HG02852 (cell line): ENCODE results near the gene CDC34.

Source experiments
- ATAC-seq: cut with Tn5 transposase; IDR thresholded peaks from one replicate; pipeline ENCODE4 v1.9.1; 2021; ENCODE audit warnings: mild to moderate bottlenecking, moderate library complexity; ENCODE audit not compliant: unreplicated experiment

CDC34 gene

DNA sequence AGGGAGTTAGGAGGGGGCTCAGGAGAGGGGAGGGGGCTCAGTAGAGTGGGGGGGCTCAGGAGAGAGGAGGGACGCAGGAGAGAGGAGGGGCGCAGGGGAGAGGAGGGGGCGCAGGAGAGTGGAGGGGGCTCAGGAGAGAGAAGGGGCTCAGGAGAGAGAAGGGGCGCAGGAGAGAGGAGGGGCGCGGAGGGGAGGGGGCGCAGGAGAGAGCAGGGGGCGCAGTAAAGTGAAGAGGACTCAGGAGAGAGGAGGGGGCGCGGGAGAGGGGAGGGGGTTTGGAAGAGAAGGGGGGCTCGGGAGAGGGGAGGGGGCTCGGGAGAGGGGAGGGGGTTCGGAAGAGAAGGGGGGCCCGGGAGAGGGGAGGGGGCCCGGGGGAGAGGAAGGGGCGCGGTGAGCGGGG lies 34.6 kb upstream of the CDC34 start:
- no peak for ATAC-seq

DNA sequence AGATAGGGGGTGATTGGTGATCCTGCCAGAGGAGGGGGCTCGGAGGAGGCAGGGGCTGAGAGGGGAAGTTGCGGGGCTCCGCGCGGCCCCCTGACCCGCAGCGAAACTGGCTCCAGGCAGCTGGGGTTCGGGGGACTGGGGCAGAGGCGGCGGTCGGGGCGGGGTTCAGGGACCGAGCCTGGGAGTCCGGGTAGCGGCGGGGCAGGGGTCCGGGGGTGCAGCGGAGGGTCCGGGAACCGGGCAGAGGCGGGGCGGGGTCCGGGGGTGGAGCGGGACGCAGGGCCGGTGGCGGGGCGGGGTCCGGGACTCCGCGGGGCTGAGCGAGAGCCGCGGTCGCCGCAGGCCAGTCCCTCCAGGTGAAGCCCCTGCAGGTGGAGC lies 34.1 kb upstream of the CDC34 start:
- ATAC-seq: no peak

DNA sequence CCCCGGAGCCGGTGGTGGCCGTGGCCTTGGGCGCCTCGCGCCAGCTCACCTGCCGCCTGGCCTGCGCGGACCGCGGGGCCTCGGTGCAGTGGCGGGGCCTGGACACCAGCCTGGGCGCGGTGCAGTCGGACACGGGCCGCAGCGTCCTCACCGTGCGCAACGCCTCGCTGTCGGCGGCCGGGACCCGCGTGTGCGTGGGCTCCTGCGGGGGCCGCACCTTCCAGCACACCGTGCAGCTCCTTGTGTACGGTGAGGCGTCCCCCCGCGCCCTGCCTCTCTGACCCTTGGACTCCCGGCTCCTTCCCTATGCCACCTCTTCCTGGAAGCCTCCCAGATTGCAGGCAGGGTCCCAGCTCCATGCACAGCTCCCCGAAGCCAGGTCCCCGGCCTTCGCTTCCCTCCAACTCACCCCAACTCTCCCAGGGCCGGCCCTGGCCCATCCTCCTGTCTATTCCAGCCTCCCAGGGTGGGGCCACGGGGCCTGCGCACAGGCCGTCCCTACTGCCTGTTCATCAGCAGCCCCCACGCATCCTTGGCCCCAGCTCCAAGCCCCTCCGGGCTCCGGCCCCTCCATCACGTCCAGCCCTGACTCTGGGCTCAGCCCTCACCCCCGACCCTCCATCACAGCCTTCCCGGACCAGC lies 33.6 kb upstream of the CDC34 start:
- no peak for ATAC-seq

DNA sequence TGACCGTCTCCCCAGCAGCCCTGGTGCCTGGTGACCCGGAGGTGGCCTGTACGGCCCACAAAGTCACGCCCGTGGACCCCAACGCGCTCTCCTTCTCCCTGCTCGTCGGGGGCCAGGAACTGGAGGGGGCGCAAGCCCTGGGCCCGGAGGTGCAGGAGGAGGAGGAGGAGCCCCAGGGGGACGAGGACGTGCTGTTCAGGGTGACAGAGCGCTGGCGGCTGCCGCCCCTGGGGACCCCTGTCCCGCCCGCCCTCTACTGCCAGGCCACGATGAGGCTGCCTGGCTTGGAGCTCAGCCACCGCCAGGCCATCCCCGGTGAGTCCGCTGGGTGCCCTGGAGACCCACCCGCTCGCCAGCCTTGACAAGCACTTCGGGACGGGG lies 33.1 kb upstream of the CDC34 start:
- ATAC-seq: no peak

DNA sequence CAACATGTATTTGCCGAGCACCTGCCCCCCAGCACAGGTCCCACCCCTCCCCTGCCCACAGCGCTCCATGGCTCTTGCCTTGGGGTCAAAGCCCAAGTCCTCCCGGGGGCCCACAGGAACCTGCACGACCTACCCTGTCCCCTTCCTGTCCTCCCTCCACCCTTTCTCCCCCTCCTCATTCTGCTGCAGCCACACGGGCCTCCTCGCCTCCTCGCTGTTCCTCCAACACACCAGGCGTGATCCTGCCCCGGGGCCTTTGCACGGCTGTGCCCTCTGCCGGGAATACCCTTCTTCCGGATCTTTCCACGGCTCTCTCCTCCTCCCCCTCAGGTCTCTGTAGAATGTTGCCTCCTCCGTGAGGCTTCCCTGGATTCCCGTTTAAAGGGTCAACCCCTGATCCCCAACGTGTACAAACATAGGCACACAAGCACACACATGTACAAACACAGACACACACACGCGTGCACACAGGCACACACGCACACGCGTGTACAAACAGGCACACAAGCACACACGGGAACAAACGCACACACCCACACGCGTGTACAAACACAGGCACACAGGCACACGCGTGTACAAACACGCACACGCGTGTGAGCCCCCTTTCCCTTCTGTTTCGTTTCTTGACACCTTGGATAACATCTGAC lies 32.5 kb upstream of the CDC34 start:
- no peak for ATAC-seq

DNA sequence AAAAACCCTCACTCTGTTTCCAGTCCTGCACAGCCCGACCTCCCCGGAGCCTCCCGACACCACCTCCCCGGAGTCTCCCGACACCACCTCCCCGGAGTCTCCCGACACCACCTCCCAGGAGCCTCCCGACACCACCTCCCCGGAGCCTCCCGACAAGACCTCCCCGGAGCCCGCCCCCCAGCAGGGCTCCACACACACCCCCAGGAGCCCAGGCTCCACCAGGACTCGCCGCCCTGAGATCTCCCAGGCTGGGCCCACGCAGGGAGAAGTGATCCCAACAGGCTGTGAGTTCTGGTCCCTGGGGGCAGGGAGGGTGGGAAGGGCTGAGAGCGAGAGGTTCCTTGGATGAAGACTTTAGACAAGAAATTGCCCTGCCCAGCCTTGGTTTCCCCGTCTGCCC lies 29.9 kb upstream of the CDC34 start:
- no peak for ATAC-seq

DNA sequence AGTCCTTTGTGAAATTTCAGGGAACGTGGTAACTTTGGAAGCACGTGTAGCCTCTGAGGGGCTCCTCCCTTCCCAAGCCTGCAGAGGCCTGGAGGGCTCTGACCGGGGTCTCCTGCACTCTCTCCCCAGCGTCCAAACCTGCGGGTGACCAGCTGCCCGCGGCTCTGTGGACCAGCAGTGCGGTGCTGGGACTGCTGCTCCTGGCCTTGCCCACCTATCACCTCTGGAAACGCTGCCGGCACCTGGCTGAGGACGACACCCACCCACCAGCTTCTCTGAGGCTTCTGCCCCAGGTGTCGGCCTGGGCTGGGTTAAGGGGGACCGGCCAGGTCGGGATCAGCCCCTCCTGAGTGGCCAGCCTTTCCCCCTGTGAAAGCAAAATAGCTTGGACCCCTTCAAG lies 26.9 kb upstream of the CDC34 start:
- no peak for ATAC-seq

DNA sequence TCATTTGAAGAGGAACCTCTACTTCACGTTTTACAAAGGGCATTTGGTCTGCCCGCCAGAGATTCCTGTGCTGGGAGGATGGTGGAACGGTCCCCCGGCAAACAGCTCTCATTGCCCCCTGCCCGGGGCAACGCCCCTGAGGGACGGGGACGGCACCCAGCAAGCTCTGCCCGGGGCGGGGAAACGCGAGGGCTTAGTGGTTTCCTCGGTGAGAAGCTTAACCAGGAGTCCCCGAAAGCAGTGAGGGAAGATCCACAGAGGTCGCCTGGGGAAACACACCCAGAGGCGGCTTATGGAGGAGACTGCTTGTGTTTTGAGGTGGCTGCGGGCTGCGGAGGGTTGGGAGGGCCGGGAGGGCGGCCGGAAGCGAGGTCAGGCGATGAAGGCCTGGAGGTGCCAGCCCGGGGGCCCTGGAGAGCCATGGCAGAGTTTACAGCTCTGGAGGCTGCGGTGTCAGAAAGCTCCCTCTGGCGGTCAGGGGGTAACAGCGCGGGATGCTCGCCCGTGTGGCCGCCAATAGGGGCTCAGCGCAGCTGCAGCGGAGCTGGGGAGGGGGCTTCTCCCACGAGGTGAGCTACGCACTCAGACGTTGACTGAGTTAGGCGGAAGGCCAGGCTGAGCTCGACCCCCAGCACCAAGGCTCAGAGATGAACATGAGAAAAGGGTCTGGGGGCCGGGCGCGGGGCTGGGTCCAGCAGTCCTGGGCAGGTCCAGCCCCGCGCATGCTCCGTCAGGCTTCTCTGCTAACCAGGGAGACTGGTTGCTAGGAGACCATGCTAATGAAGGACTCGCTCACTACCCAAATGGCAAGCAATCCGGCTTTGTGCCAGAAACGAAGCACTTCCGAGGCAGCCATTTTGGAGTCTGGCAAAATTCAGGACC lies 24.9 kb upstream of the CDC34 start:
- ATAC-seq: peak; percentile 65

DNA sequence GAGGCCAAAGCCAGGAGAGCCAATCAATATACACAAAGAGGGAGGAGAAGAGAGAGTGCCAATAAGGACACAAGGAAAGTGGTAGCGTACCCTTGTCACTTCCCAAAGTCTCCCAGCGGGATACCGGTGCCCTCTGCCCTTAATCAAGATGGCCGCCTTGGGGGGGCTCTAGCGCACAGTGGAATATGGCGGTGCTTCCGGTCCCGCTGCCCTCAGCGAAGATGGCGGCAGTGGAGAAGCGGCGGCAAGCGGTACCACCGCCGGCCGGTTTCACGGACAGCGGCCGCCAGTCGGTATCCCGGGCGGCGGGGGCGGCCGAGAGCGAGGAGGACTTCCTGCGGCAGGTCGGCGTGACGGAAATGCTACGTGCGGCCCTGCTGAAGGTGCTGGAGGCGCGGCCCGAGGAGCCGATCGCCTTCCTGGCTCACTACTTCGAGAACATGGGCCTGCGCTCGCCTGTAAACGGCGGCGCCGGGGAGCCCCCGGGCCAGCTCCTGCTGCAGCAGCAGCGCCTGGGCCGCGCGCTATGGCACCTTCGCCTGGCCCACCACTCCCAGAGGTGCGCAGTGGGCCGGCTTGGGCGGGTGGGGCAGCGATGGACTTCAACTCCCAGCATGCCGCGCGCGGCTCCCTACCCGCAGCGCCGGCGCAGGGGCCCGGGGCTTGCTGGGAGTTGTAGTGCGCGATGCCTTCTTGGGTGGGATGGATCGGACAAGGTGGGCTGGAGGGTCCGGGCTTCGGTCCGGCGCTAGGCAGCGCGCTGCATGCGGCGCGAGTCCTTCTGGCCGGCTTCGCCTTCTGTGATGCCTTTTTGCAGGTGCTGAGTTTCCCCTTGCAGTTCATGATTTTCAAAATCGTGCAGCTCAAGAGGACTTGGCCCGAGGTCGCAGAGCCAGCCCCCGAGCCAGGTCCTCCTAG lies 24.0 kb upstream of the CDC34 start, which contains the start of gene TPGS1:
TSS of gene TPGS1 (plus strand) at position 212 of the 918 bp plus-strand sequence. CDS start at position 222, 10 bp downstream.
- peak; percentile 61 for ATAC-seq

DNA sequence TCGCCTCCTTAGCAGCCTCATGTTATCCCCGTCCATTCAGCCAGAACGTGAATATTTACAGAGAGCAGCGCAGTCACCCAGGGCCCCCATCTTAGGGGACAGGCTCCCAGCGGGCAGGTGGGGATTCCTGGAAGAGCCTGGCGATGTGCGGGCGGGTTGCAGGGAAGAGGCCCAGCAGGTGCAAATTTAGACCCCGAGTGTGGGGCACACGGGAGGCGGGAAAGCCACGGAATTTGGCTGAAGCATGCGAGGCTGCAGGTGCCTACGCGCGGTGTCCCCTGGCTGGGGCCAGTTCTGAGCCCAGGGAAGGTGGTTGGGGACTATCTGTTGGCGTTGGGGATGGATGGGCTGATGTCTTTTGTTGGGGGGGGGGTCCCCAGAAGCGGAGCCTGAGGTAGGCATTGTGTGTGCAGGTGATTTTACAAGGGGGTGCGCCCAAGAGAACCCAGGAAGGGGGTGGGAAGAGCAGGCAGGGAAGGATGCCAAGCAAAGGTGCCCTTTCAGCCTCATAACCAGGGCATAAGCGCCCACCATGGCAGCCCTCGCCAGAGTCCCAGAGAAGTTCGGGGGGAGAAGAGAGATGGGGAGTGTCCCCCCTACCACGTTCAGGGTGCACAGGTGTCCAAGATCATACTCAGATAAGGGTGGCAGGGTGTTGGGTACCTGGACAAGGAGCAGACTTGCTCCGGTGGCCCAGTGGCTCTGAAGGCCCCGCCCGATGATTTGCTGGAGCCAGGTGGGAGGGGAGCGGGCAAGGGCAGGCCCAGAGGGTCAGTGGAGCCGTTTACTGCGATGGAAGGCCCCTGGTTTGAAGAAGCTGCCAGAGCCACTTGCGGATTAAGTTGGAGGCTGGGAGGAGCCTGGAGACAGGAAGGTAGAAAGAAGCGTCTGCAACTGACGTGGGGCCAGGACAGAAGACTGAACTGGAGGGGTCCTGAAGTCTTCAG lies 23.1 kb upstream of the CDC34 start:
- ATAC-seq: no peak

DNA sequence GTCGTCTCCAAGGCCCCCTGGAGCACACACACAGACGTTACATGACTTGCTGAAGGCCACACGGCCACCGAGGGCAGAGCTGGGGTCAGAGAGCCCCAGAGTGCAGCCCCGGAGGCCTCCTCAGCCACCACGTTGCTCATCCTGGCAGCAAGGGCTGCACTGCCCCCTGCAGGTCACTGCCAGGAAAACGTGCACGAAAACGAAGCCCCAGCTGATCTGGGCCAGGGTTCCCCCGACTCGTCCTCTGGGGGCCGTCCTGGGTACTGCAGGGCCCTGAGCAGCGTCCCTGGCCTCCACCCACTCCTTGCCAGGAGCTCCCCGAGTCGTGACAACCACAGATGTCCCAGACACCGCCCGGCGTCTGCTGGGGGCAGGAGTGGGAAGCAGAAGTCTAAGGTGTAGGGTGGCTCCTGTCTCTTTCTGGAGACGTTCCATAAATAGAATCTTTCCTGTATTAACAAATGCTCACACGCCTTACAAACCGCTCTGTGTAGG lies 20.9 kb upstream of the CDC34 start:
- ATAC-seq: no peak

DNA sequence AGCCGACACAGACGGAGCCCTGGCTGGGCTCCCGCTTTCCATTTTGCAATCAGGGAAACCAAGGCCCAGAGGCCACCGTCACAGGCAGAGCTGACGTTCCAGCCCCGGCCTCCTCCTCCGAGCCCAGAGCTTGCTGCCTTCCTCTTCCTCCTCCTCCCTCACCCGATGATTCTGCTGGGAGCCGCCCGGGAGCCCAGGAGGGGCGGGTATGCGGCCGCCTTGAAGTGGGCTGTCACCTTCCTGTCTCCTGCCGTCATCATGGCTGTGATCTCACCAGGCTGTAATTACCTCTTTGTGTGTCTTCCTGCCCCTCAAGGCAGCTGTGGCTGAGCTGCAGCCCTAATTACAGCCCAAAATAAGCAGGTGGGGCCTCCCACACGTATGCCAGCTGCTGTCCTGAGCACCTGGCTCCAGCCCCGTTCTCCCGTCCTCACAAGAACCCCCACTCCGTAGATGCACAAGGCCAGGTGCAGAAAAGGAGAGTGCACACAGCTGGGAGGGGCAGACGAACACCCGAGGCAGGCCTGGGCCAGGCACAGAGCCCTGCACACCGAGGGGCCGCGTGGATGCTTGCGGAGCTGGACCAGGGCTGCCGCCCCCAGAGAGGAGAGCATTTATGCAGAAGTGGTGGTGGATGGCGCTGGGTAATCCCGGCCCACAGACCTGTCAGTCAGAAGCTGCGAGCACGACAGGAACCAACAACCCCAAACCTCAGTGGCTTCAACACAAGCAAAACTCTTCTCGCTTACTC lies 20.3 kb upstream of the CDC34 start:
- ATAC-seq: no peak

DNA sequence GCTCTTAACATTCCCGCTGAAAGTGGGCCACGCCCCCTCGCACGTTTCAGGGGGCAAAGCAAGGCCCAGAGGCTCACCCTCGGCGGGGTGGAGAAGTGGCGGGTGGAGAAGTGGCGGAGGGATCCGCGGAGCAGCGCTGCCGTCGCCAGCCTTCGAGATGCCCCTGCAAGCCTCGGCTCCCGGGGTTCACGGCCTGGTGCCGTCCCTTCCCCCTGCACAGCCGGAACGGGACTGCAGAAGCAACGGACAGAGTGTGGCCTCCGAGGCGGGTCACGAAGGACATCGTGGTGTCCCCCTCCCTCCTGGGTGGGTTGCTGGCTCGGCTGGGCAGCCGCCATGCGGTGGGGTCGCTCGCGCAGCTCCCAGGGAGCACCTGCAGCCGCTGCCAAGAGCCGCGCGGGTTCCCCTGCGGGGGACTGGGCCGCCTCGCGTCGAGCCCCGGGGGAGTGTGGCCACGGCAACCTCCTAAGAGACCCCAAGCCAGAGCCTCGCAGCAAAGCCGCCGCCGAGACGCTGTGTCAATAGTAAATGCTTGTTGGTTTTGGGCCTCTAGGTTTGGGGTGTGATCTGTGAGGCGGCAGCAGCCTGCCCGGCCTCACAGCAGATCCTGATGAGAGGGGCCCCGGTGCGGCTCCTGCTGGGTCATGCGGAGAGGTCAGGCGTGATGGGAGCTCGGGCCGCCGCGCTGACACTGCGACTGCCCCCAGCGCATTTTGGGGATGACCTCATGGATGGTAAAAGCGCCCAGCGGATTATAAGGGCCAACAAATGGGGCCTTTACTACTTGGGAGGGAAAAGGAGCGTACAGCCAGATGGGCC lies 18.8 kb upstream of the CDC34 start:
- no peak for ATAC-seq

DNA sequence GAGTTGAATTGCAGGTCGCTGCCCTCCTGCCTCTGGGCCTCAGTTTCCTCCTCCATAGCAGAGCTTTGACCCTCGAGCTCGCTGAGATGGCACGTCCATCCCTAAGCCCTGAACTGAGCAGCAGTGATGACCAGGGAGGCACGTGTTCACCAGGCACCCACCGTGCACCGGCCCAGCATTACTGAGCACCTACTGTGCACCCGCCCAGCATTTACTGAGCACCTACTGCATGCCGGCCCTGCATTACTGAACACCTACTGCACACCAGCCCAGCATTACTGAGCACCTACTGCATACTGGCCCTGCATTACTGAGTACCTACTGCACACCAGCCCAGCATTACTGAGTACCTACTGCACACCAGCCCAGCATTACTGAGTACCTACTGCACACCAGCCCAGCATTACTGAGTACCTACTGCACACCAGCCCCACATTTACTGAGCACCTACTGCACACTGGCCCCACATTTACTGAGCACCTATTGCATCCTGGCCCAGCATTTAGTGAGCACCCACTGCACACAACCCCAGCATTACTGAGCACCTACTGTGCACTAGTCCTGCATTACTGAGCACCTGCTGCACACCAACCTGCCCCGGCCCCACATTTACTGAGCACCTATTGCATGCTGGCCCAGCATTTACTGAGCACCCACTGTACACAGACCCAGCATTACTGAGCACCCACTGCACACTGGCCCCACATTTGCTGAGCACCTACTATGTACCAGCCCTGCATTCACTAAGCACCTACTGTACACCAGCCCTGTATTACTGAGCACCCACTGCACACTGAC lies 18.0 kb upstream of the CDC34 start:
- no peak for ATAC-seq

DNA sequence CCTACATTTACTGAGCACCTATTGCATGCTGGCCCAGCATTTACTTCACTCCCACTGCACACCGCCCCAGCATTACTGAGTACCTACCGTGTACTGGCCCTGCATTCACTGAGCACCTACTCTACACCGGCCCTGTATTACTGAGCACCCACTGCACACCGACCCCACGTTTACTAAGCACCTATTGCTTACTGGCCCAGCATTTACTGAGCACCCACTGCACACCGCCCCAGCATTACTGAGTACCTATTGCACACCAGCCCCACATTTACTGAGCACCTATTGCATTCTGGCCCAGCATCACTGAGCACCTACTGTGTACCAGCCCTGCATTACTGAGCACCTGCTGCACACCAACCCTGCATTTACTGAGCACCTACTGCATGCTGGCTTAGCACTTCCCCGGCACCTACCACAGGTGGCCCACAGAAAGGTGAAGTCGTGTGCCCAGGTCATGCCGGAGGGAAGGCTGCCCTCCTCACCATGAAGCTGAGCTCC lies 17.3 kb upstream of the CDC34 start:
- no peak for ATAC-seq

DNA sequence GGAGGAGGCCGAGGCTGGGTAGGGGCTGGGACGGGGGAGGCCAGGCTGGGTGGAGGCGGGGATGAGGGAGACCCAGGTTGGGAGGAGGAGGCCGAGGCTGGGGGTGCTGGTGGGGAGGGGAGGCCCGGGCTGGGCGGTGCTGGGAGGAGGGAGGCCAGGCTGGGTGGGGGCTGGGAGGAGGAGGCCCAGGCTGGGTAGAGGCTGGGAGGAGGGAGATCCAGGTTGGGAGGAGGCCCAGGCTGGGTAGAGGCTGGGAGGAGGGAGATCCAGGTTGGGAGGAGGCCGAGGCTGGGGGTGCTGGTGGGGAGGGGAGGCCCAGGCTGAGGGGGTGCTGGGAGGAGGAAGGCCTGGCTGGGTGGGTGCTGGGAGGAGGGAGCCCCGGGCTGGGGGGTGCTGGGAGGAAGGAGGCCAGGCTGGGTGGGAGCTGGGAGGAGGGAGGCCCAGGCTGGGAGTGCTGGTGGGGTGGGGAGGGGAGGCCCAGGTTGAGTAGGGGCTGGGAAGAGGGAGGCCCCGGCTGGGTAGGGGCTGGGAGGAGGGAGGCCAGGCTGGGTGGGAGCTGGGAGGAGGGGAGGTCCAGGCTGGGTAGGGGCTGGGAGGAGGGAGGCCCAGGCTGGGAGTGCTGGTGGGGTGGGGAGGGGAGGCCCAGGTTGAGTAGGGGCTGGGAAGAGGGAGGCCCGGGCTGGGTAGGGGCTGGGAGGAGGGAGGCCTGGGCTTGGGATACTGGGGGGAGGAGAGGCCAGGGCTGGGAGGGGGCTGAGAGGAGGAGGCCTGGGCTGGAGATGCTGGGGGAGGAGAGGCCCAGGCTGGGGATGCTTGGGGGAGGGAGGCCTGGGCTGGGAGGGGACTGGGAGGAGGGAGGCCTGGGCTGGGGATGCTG lies 13.6 kb upstream of the CDC34 start:
- no peak for ATAC-seq
